ENCODE measurements around the gene MTA2. TPM values are rescaled to one million over a fixed set of nuclear protein-coding genes. Genes with fewer than 3 reads are reported as not detected.
"Not testable (repeated sequence)": the region's sequence is repeated elsewhere in the genome, so short reads cannot be mapped to it uniquely, and the experiment has no call there.

Gene MTA2
- total RNA-seq, 1 donor from 2014 or later = 28.2 TPM

- DNase-seq = no peak
- ATAC-seq (ENCODE audit: poor library complexity) = no peak
- intact Hi-C loops (cut with DNase I) = no loop called here
These were observed 1.8 kb downstream of the MTA2 start for GRCh38 chr11:62599901-62600300.

GRCh38 chr11:62599069-62599696 is 2.5 kb downstream of the MTA2 start:
- intact Hi-C loops (cut with DNase I) = no loop called here
- peak; percentile 45 for ATAC-seq (ENCODE audit: poor library complexity)
- DNase-seq = peak; percentile 95

- intact Hi-C loops (cut with DNase I) = no loop called here
- no peak for ATAC-seq (ENCODE audit: poor library complexity)
- DNase-seq = no peak
These were observed 6.5 kb downstream of the MTA2 start for GRCh38 chr11:62595124-62595523.

GRCh38 chr11:62593434-62594044 is 8.1 kb downstream of the MTA2 start:
- DNase-seq (peak; percentile 88), ATAC-seq (ENCODE audit: poor library complexity) (peak; percentile 9)
- intact Hi-C loops (cut with DNase I) = no loop called here

GRCh38 chr11:62592989-62593421 is 8.7 kb downstream of the MTA2 start:
- ATAC-seq (ENCODE audit: poor library complexity) (no peak), DNase-seq (no peak)

GRCh38 chr11:62592146-62592815 is 9.4 kb downstream of the MTA2 start:
- peak; percentile 16 for ATAC-seq (ENCODE audit: poor library complexity)
- DNase-seq = no peak
- intact Hi-C loops (cut with DNase I) = no loop called here

More at GRCh38 chr11:62592989-62593421, 8.7 kb downstream of the MTA2 start:
- intact Hi-C loops (cut with DNase I) = no loop called here

- ATAC-seq (ENCODE audit: poor library complexity) (peak; percentile 96), DNase-seq (peak; percentile 97)
- intact Hi-C loops (cut with DNase I) = no loop called here
These were observed 10.1 kb downstream of the MTA2 start, which contains the start of gene TUT1 for GRCh38 chr11:62591448-62592145. TUT1 (minus strand) TSS chr11:62591523; CDS start chr11:62591485, 38 bp downstream.

GRCh38 chr11:62588966-62589637 is 12.6 kb downstream of the MTA2 start:
- intact Hi-C loops (cut with DNase I) = no loop called here
- ATAC-seq (ENCODE audit: poor library complexity) = no peak
- DNase-seq = peak; percentile 20

- ATAC-seq (ENCODE audit: poor library complexity); intact Hi-C loops (cut with DNase I): not testable (repeated sequence)
- DNase-seq = peak; percentile 12
These were observed 16.3 kb downstream of the MTA2 start for GRCh38 chr11:62585356-62585755.

GRCh38 chr11:62581735-62582134 is 19.9 kb downstream of the MTA2 start:
- DNase-seq; intact Hi-C loops (cut with DNase I); ATAC-seq (ENCODE audit: poor library complexity): not testable (repeated sequence)

- intact Hi-C loops (cut with DNase I) = no loop called here
- DNase-seq (peak; percentile 21), ATAC-seq (ENCODE audit: poor library complexity) (no peak)
These were observed 20.5 kb downstream of the MTA2 start for GRCh38 chr11:62580959-62581715.

- ATAC-seq (ENCODE audit: poor library complexity) (no peak), DNase-seq (no peak)
- intact Hi-C loops (cut with DNase I) = no loop called here
These were observed 22.4 kb downstream of the MTA2 start for GRCh38 chr11:62579252-62579651.

GRCh38 chr11:62578541-62578940 is 23.1 kb downstream of the MTA2 start:
- peak; percentile 21 for DNase-seq
- ATAC-seq (ENCODE audit: poor library complexity) = no peak
- intact Hi-C loops (cut with DNase I) = no loop called here

GRCh38 chr11:62577046-62577714 is 24.5 kb downstream of the MTA2 start:
- no peak for ATAC-seq (ENCODE audit: poor library complexity)
- peak; percentile 40 for DNase-seq
- intact Hi-C loops (cut with DNase I) = no loop called here

- DNase-seq (peak; percentile 24), ATAC-seq (ENCODE audit: poor library complexity) (no peak)
- intact Hi-C loops (cut with DNase I) = no loop called here
These were observed 25.8 kb downstream of the MTA2 start for GRCh38 chr11:62575837-62576236.

- peak; percentile 49 for DNase-seq
- ATAC-seq (ENCODE audit: poor library complexity) = no peak
- intact Hi-C loops (cut with DNase I) = no loop called here
These were observed 26.5 kb downstream of the MTA2 start for GRCh38 chr11:62575156-62575555.

GRCh38 chr11:62574363-62575071 is 27.1 kb downstream of the MTA2 start:
- ATAC-seq (ENCODE audit: poor library complexity) = peak; percentile 23
- DNase-seq = peak; percentile 65

More at GRCh38 chr11:62574363-62575071, 27.1 kb downstream of the MTA2 start:
- intact Hi-C loops (cut with DNase I) = no loop called here

Measured in Right ventricle myocardium superior (tissue), 1 donor.